ENCODE results near the gene SLC6A19. TPM values are rescaled to one million over a fixed set of nuclear protein-coding genes. Genes with fewer than 3 reads are reported as not detected.

SLC6A19 gene
- total and polyA plus RNA-seq, 2 experiments from 2014 or later = 0.09 to 0.32 TPM

GRCh38 chr5:1203968-1204692, 2.7 kb downstream of the SLC6A19 start:
- H3K9me3 ChIP-seq (ENCODE audit: low read depth) = no peaks in the 10 kb centered on the region
- DNase-seq (ENCODE audit: low read depth in 1 of 2, low spot score in 1 of 2) = no peak
- no peaks in the 10 kb centered on the region for H3K27me3 ChIP-seq
- no peak overlapping the region for H3K4me3 ChIP-seq
- no peaks in the 10 kb centered on the region for H3K36me3 ChIP-seq
- TF ChIP-seq CTCF (IDR thresholded peaks at IDR 0.05; ENCODE audit: low read depth, low read length) = no peak
- peaks cover 30% of the 10 kb centered on the region for H3K4me1 ChIP-seq (ENCODE audit: low read depth)
- H3K27ac ChIP-seq = no peak overlapping the region

- DNase-seq (ENCODE audit: low read depth in 1 of 2, low spot score in 1 of 2) = peak; percentile 30 to 59
These were observed 3.4 kb downstream of the SLC6A19 start for GRCh38 chr5:1204693-1205242.

GRCh38 chr5:1205255-1206180, 4.1 kb downstream of the SLC6A19 start:
- TF ChIP-seq CTCF (IDR thresholded peaks at IDR 0.05; ENCODE audit: low read depth, low read length) = no peak
- Histone ChIP-seq H3K27ac (no peak overlapping the region), H3K4me1 (ENCODE audit: low read depth) (peaks cover 18% of the 10 kb centered on the region), H3K36me3 (no peaks in the 10 kb centered on the region), H3K27me3 (no peaks in the 10 kb centered on the region), H3K4me3 (no peak overlapping the region), H3K9me3 (ENCODE audit: low read depth) (no peaks in the 10 kb centered on the region)
- no peak for DNase-seq (ENCODE audit: low read depth in 1 of 2, low spot score in 1 of 2)

More at GRCh38 chr5:1204693-1205242, 3.4 kb downstream of the SLC6A19 start:
- H3K9me3 ChIP-seq (ENCODE audit: low read depth) = no peaks in the 10 kb centered on the region
- peak; percentile 38 for TF ChIP-seq CTCF (IDR thresholded peaks at IDR 0.05; ENCODE audit: low read depth, low read length)
- no peaks in the 10 kb centered on the region for H3K27me3 ChIP-seq
- no peaks in the 10 kb centered on the region for H3K36me3 ChIP-seq
- no peak overlapping the region for H3K27ac ChIP-seq
- no peak overlapping the region for H3K4me3 ChIP-seq
- peaks cover 25% of the 10 kb centered on the region for H3K4me1 ChIP-seq (ENCODE audit: low read depth)

- no peak for DNase-seq (ENCODE audit: low read depth in 1 of 2, low spot score in 1 of 2)
- TF ChIP-seq CTCF (IDR thresholded peaks at IDR 0.05; ENCODE audit: low read depth, low read length) = no peak
- Histone ChIP-seq H3K27me3 (no peaks in the 10 kb centered on the region), H3K9me3 (ENCODE audit: low read depth) (no peaks in the 10 kb centered on the region), H3K4me3 (no peak overlapping the region), H3K27ac (no peak overlapping the region), H3K4me1 (ENCODE audit: low read depth) (peaks cover 13% of the 10 kb centered on the region), H3K36me3 (no peaks in the 10 kb centered on the region)
These were observed 5.4 kb downstream of the SLC6A19 start for GRCh38 chr5:1206521-1207412.

GRCh38 chr5:1207555-1207954, 6.2 kb downstream of the SLC6A19 start:
- no peak for TF ChIP-seq CTCF (IDR thresholded peaks at IDR 0.05; ENCODE audit: low read depth, low read length)
- no peak for DNase-seq (ENCODE audit: low read depth in 1 of 2, low spot score in 1 of 2)
- Histone ChIP-seq H3K36me3 (no peaks in the 10 kb centered on the region), H3K4me1 (ENCODE audit: low read depth) (peaks cover 13% of the 10 kb centered on the region), H3K27ac (no peak overlapping the region), H3K4me3 (no peak overlapping the region), H3K9me3 (ENCODE audit: low read depth) (no peaks in the 10 kb centered on the region), H3K27me3 (no peaks in the 10 kb centered on the region)

Measured in cardiac muscle cell (in vitro differentiated cells and primary cell).